Measurements from ENCODE around the gene NFIA. TPM values are rescaled to one million over a fixed set of nuclear protein-coding genes. Genes with fewer than 3 reads are reported as not detected.

The NFIA gene
- total and polyA plus RNA-seq, 7 experiments from 2014 or later: 1.0 to 8.6 (median 5.9) TPM

DNA sequence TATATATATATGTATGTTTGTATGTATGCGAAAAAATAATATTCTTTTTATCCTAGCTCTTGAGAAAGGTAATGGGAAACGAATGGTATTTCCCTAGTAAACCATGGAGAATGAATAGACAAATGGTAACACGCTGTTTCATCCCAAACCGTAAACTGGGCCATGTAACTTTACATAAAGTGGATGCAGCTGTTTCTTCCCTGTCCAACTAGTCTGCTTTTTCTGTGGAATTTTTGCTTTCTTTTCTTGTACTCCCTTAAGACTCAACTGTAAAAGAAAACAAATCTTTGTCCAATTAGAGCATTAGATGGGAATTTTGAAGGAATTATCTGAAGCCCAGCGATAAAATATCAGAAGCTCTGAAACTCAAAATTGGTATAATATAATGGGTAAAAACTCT, 198.1 kb downstream of the NFIA start:
- CTCF ChIA-PET: no interaction called here

GRCh38 chr1:61282387-61282786, 200.0 kb downstream of the NFIA start:
- H3K36me3 ChIP-seq (ENCODE audit: control insufficient read depth in 2 of 3, insufficient read depth in 3 of 3, low read length in 3 of 3): no peaks in the 10 kb centered on the region
- no peak for DNase-seq
- ChIA-PET CTCF (no interaction called here), POLR2A (no interaction called here)
- no peak overlapping the region for H3K4me3 ChIP-seq (ENCODE audit: low read length)
- Mint-ChIP-seq H3K27ac (no peak overlapping the region), H3K4me1 (no peaks in the 10 kb centered on the region), H3K9me3 (no peaks in the 10 kb centered on the region), H3K36me3 (peaks cover 0 to 11% (median 0%) of the 10 kb centered on the region in 5 donors), H3K27me3 (peaks cover 0 to 2% (median 0%) of the 10 kb centered on the region in 5 donors), H3K4me3 (no peak overlapping the region)
- no peak for ATAC-seq
- no peaks in the 10 kb centered on the region for H3K9me3 ChIP-seq (ENCODE audit: control insufficient read depth in 2 of 3, low read length in 3 of 3)
- H3K27me3 ChIP-seq (ENCODE audit: control insufficient read depth in 2 of 2, insufficient read depth in 2 of 2, low read length in 2 of 2): peaks cover 0 to 3% of the 10 kb centered on the region in 2 donors
- no peak overlapping the region for H3K27ac ChIP-seq (ENCODE audit: low read depth, low read length)
- H3K4me1 ChIP-seq (ENCODE audit: control insufficient read depth in 2 of 2, insufficient read depth in 2 of 2, low read length in 2 of 2): no peaks in the 10 kb centered on the region
- intact Hi-C loops (cut with micrococcal nuclease): no loop called here

More for the DNA sequence above, 198.1 kb downstream of the NFIA start:
- Histone ChIP-seq H3K36me3 (ENCODE audit: control insufficient read depth in 2 of 3, insufficient read depth in 3 of 3, low read length in 3 of 3) (no peaks in the 10 kb centered on the region), H3K9me3 (ENCODE audit: control insufficient read depth in 2 of 3, low read length in 3 of 3) (no peaks in the 10 kb centered on the region), H3K27ac (ENCODE audit: low read depth, low read length) (no peak overlapping the region), H3K27me3 (ENCODE audit: control insufficient read depth in 2 of 2, insufficient read depth in 2 of 2, low read length in 2 of 2) (peaks cover 0 to 3% of the 10 kb centered on the region in 2 donors), H3K4me1 (ENCODE audit: control insufficient read depth in 2 of 2, insufficient read depth in 2 of 2, low read length in 2 of 2) (no peaks in the 10 kb centered on the region), H3K4me3 (ENCODE audit: low read length) (no peak overlapping the region)
- intact Hi-C loops (cut with micrococcal nuclease): no loop called here
- no peak for DNase-seq
- no peaks in the 10 kb centered on the region for H3K4me1 Mint-ChIP-seq
- ATAC-seq: no peak
- POLR2A ChIA-PET: no interaction called here
- H3K27me3 Mint-ChIP-seq: no peaks in the 10 kb centered on the region
- H3K4me3 Mint-ChIP-seq: no peak overlapping the region
- H3K36me3 Mint-ChIP-seq: peaks cover 0 to 11% (median 0%) of the 10 kb centered on the region in 5 donors
- no peaks in the 10 kb centered on the region for H3K9me3 Mint-ChIP-seq
- H3K27ac Mint-ChIP-seq: no peak overlapping the region

DNA sequence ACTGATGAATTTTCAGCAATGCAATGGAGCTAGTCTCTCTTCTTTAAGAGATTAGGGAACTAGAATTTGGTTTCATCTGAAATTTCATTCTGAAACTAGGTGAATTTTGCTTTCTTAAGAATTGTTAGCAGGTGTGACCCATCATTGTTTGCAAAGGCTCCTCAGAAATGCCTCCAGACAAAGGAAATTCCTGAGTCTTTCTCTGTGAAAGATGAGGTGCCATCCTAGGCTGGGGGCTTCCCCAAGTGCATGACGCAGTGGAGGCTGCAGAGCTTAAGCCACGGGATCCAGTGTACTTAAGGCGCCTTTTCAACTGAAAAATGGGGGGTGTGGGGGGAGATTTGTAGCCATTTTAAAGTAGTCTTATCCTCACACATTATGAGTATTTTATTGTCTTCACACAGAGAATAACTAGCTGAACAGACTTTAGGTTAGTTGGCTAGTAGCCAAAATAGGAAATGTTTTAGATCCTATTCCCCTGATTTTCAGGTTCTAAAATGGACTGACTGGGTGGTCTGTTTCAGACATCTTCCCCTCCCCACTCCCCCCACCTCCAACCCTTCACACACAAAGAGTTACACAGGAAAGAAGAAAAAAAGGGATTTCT, 202.0 kb downstream of the NFIA start:
- Histone ChIP-seq H3K27me3 (ENCODE audit: control insufficient read depth in 2 of 2, insufficient read depth in 2 of 2, low read length in 2 of 2) (peaks cover 0 to 3% of the 10 kb centered on the region in 2 donors), H3K4me1 (ENCODE audit: control insufficient read depth in 2 of 2, insufficient read depth in 2 of 2, low read length in 2 of 2) (no peaks in the 10 kb centered on the region), H3K36me3 (ENCODE audit: control insufficient read depth in 2 of 3, insufficient read depth in 3 of 3, low read length in 3 of 3) (no peaks in the 10 kb centered on the region), H3K9me3 (ENCODE audit: control insufficient read depth in 2 of 3, low read length in 3 of 3) (no peaks in the 10 kb centered on the region), H3K4me3 (ENCODE audit: low read length) (no peak overlapping the region), H3K27ac (ENCODE audit: low read depth, low read length) (no peak overlapping the region)
- Mint-ChIP-seq H3K27me3 (peaks cover 0 to 7% (median 0%) of the 10 kb centered on the region in 5 donors), H3K36me3 (peaks cover 0 to 4% (median 0%) of the 10 kb centered on the region in 5 donors), H3K27ac (no peak overlapping the region), H3K9me3 (no peaks in the 10 kb centered on the region), H3K4me3 (no peak overlapping the region), H3K4me1 (no peaks in the 10 kb centered on the region)
- DNase-seq: no peak
- ChIA-PET CTCF (no interaction called here), POLR2A (no interaction called here)
- ATAC-seq: no peak
- intact Hi-C loops (cut with micrococcal nuclease): no loop called here

DNA sequence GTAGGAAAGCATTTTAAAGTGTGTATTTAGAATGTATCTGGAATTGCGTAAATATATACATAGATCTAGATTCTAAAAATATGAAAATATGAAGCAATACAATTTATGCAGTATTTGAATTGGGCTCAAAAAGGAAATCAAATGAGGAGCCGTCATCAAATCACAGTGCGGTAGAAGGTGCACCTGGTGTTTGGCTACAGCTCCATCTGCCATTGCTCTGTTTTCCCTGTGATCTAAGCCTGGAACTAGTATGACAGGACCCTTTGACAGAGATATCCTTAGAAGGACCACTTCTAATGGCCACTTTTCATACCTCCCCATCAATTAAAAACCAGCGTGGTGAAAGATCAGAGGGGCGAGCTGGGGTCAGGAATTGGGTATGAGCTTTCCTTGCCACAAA, 202.6 kb downstream of the NFIA start:
- H3K27ac ChIP-seq (ENCODE audit: low read depth, low read length): no peak overlapping the region
- DNase-seq: no peak
- no peak overlapping the region for H3K4me3 ChIP-seq (ENCODE audit: low read length)
- H3K36me3 ChIP-seq (ENCODE audit: control insufficient read depth in 2 of 3, insufficient read depth in 3 of 3, low read length in 3 of 3): no peaks in the 10 kb centered on the region
- no peaks in the 10 kb centered on the region for H3K9me3 ChIP-seq (ENCODE audit: control insufficient read depth in 2 of 3, low read length in 3 of 3)
- Mint-ChIP-seq H3K9me3 (no peaks in the 10 kb centered on the region), H3K36me3 (peaks cover 0 to 4% (median 0%) of the 10 kb centered on the region in 5 donors), H3K27me3 (peaks cover 0 to 7% (median 0%) of the 10 kb centered on the region in 5 donors), H3K4me1 (no peaks in the 10 kb centered on the region), H3K27ac (no peak overlapping the region), H3K4me3 (no peak overlapping the region)
- intact Hi-C loops (cut with micrococcal nuclease): no loop called here
- POLR2A ChIA-PET: no interaction called here
- H3K4me1 ChIP-seq (ENCODE audit: control insufficient read depth in 2 of 2, insufficient read depth in 2 of 2, low read length in 2 of 2): no peaks in the 10 kb centered on the region
- CTCF ChIA-PET: no interaction called here
- H3K27me3 ChIP-seq (ENCODE audit: control insufficient read depth in 2 of 2, insufficient read depth in 2 of 2, low read length in 2 of 2): peaks cover 0 to 3% of the 10 kb centered on the region in 2 donors
- no peak for ATAC-seq

- Histone ChIP-seq H3K9me3 (ENCODE audit: control insufficient read depth in 2 of 3, low read length in 3 of 3) (no peaks in the 10 kb centered on the region), H3K36me3 (ENCODE audit: control insufficient read depth in 2 of 3, insufficient read depth in 3 of 3, low read length in 3 of 3) (no peaks in the 10 kb centered on the region), H3K4me1 (ENCODE audit: control insufficient read depth in 2 of 2, insufficient read depth in 2 of 2, low read length in 2 of 2) (no peaks in the 10 kb centered on the region), H3K27me3 (ENCODE audit: control insufficient read depth in 2 of 2, insufficient read depth in 2 of 2, low read length in 2 of 2) (peaks cover 0 to 3% of the 10 kb centered on the region in 2 donors), H3K4me3 (ENCODE audit: low read length) (no peak overlapping the region), H3K27ac (ENCODE audit: low read depth, low read length) (no peak overlapping the region)
- peaks cover 0 to 7% (median 0%) of the 10 kb centered on the region in 5 donors for H3K27me3 Mint-ChIP-seq
- no peak for ATAC-seq
- H3K27ac Mint-ChIP-seq: no peak overlapping the region
- no peaks in the 10 kb centered on the region for H3K36me3 Mint-ChIP-seq
- intact Hi-C loops (cut with micrococcal nuclease): no loop called here
- POLR2A ChIA-PET: no interaction called here
- H3K4me1 Mint-ChIP-seq: no peaks in the 10 kb centered on the region
- DNase-seq: no peak
- no peak overlapping the region for H3K4me3 Mint-ChIP-seq
- CTCF ChIA-PET: no interaction called here
- H3K9me3 Mint-ChIP-seq: no peaks in the 10 kb centered on the region
Observed at GRCh38 chr1:61285371-61285885, 203.1 kb downstream of the NFIA start.

DNA sequence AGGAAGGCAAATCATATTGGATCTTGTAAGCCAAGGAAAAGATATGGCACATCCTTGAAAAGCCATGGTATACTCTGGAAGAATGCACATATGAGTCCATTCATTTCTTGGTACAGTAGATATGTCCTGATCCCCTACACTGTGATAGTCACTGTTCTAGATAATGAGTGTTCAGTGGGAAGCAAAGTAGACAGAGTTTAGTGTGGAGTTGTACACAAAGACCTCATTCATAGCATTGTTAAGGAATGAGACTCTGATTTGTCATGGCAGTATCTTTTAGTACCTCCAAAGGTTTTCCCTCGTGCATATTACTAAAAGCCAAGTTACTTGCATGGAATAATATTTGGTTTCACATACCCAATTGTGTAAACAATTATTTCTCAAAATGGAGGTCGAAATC, 204.7 kb downstream of the NFIA start:
- H3K4me3 ChIP-seq (ENCODE audit: low read length): no peak overlapping the region
- DNase-seq (no peak), ATAC-seq (no peak)
- H3K36me3 ChIP-seq (ENCODE audit: control insufficient read depth in 2 of 3, insufficient read depth in 3 of 3, low read length in 3 of 3): no peaks in the 10 kb centered on the region
- H3K4me1 ChIP-seq (ENCODE audit: control insufficient read depth in 2 of 2, insufficient read depth in 2 of 2, low read length in 2 of 2): no peaks in the 10 kb centered on the region
- intact Hi-C loops (cut with micrococcal nuclease): no loop called here
- peaks cover 0 to 3% of the 10 kb centered on the region in 2 donors for H3K27me3 ChIP-seq (ENCODE audit: control insufficient read depth in 2 of 2, insufficient read depth in 2 of 2, low read length in 2 of 2)
- no peak overlapping the region for H3K27ac ChIP-seq (ENCODE audit: low read depth, low read length)
- CTCF ChIA-PET: no interaction called here
- H3K4me3 Mint-ChIP-seq: no peak overlapping the region
- H3K27me3 Mint-ChIP-seq: peaks cover 0 to 7% (median 0%) of the 10 kb centered on the region in 5 donors
- H3K36me3 Mint-ChIP-seq: no peaks in the 10 kb centered on the region
- no peaks in the 10 kb centered on the region for H3K9me3 Mint-ChIP-seq
- no peaks in the 10 kb centered on the region for H3K9me3 ChIP-seq (ENCODE audit: control insufficient read depth in 2 of 3, low read length in 3 of 3)
- no peaks in the 10 kb centered on the region for H3K4me1 Mint-ChIP-seq
- POLR2A ChIA-PET: no interaction called here
- no peak overlapping the region for H3K27ac Mint-ChIP-seq

- POLR2A ChIA-PET: no interaction called here
Observed at GRCh38 chr1:61287734-61288133, 205.4 kb downstream of the NFIA start.

More at GRCh38 chr1:61287734-61288133, 205.4 kb downstream of the NFIA start:
- no peaks in the 10 kb centered on the region for H3K9me3 ChIP-seq (ENCODE audit: control insufficient read depth in 2 of 3, low read length in 3 of 3)
- H3K4me1 ChIP-seq (ENCODE audit: control insufficient read depth in 2 of 2, insufficient read depth in 2 of 2, low read length in 2 of 2): no peaks in the 10 kb centered on the region
- peaks cover 0 to 7% (median 0%) of the 10 kb centered on the region in 5 donors for H3K27me3 Mint-ChIP-seq
- H3K27ac Mint-ChIP-seq: no peak overlapping the region
- ATAC-seq (no peak), DNase-seq (no peak)
- H3K9me3 Mint-ChIP-seq: no peaks in the 10 kb centered on the region
- H3K4me1 Mint-ChIP-seq: no peaks in the 10 kb centered on the region
- H3K36me3 Mint-ChIP-seq: no peaks in the 10 kb centered on the region
- intact Hi-C loops (cut with micrococcal nuclease): no loop called here
- CTCF ChIA-PET: no interaction called here
- H3K36me3 ChIP-seq (ENCODE audit: control insufficient read depth in 2 of 3, insufficient read depth in 3 of 3, low read length in 3 of 3): no peaks in the 10 kb centered on the region
- no peaks in the 10 kb centered on the region for H3K27me3 ChIP-seq (ENCODE audit: control insufficient read depth in 2 of 2, insufficient read depth in 2 of 2, low read length in 2 of 2)
- H3K4me3 ChIP-seq (ENCODE audit: low read length): no peak overlapping the region
- H3K4me3 Mint-ChIP-seq: no peak overlapping the region
- no peak overlapping the region for H3K27ac ChIP-seq (ENCODE audit: low read depth, low read length)

Measured in naive thymus-derived CD4-positive, alpha-beta T cell (primary cell).